ENCODE results near the gene TENT4A. TPM values are rescaled to one million over a fixed set of nuclear protein-coding genes. Genes with fewer than 3 reads are reported as not detected.

TENT4A gene
- total RNA-seq, 2 donors from 2014 or later = 12.9 to 40.4 TPM

GRCh38 chr5:6698696-6699095, 14.5 kb upstream of the TENT4A start:
- H3K4me1 ChIP-seq (replicated peaks) = peaks cover under 1% of the 10 kb centered on the region
- H3K27me3 ChIP-seq (replicated peaks; ENCODE audit: insufficient read depth) = no peaks in the 10 kb centered on the region
- TF ChIP-seq POLR2A (IDR thresholded peaks at IDR 0.05) = no peak
- no peaks in the 10 kb centered on the region for H3K36me3 ChIP-seq
- no peak overlapping the region for H3K27ac ChIP-seq
- intact Hi-C loops (cut with DNase I) = no loop called here
- WGBS = 100% methylated on average over 1 of the region's 1 CpG
- H3K4me3 ChIP-seq = no peak overlapping the region
- no peaks in the 10 kb centered on the region for H3K9me3 ChIP-seq
- no peak for DNase-seq (ENCODE audit: low spot score)

GRCh38 chr5:6699357-6699756, 13.9 kb upstream of the TENT4A start:
- Histone ChIP-seq H3K4me3 (no peak overlapping the region), H3K36me3 (no peaks in the 10 kb centered on the region), H3K4me1 (replicated peaks) (peaks cover 6% of the 10 kb centered on the region), H3K9me3 (no peaks in the 10 kb centered on the region), H3K27ac (no peak overlapping the region), H3K27me3 (replicated peaks; ENCODE audit: insufficient read depth) (no peaks in the 10 kb centered on the region)
- intact Hi-C loops (cut with DNase I) = no loop called here
- DNase-seq (ENCODE audit: low spot score) = no peak
- 78% methylated on average over 1 of the region's 1 CpG for WGBS
- TF ChIP-seq POLR2AphosphoS5 (IDR thresholded peaks at IDR 0.05) (no peak), POLR2A (IDR thresholded peaks at IDR 0.05) (no peak), CTCF (IDR thresholded peaks at IDR 0.05) (no peak)

- TF ChIP-seq CTCF (IDR thresholded peaks at IDR 0.05) (no peak), POLR2AphosphoS5 (IDR thresholded peaks at IDR 0.05) (peak; percentile 51), POLR2A (IDR thresholded peaks at IDR 0.05) (no peak)
- peak overlapping the region in 1 of 2 donors; percentile 11 for H3K27ac ChIP-seq
- peak; percentile 62 for DNase-seq (ENCODE audit: low spot score)
- WGBS = 37% methylated on average over 11 of the region's 11 CpGs
- H3K4me1 ChIP-seq (replicated peaks) = peaks cover 12% of the 10 kb centered on the region
- intact Hi-C loops (cut with DNase I) = no loop called here
- H3K9me3 ChIP-seq = no peaks in the 10 kb centered on the region
- no peak overlapping the region for H3K4me3 ChIP-seq
- H3K27me3 ChIP-seq (replicated peaks; ENCODE audit: insufficient read depth) = no peaks in the 10 kb centered on the region
- H3K36me3 ChIP-seq = no peaks in the 10 kb centered on the region
Measured at GRCh38 chr5:6700074-6700684, 13.1 kb upstream of the TENT4A start.

GRCh38 chr5:6700685-6701355, 12.4 kb upstream of the TENT4A start:
- DNase-seq (ENCODE audit: low spot score) = no peak
- Histone ChIP-seq H3K27me3 (replicated peaks; ENCODE audit: insufficient read depth) (no peaks in the 10 kb centered on the region), H3K4me3 (no peak overlapping the region), H3K4me1 (replicated peaks) (peaks cover 12% of the 10 kb centered on the region), H3K36me3 (no peaks in the 10 kb centered on the region), H3K9me3 (no peaks in the 10 kb centered on the region), H3K27ac (no peak overlapping the region)
- WGBS = 85% methylated on average over 12 of the region's 12 CpGs
- TF ChIP-seq POLR2AphosphoS5 (IDR thresholded peaks at IDR 0.05) = no peak
- no peak for TF ChIP-seq CTCF (IDR thresholded peaks at IDR 0.05)
- TF ChIP-seq POLR2A (IDR thresholded peaks at IDR 0.05) = no peak
- intact Hi-C loops (cut with DNase I) = no loop called here

GRCh38 chr5:6701491-6701890, 11.7 kb upstream of the TENT4A start:
- Histone ChIP-seq H3K36me3 (no peaks in the 10 kb centered on the region), H3K9me3 (no peaks in the 10 kb centered on the region), H3K27me3 (replicated peaks; ENCODE audit: insufficient read depth) (no peaks in the 10 kb centered on the region), H3K27ac (no peak overlapping the region), H3K4me3 (no peak overlapping the region), H3K4me1 (replicated peaks) (peaks cover 12% of the 10 kb centered on the region)
- DNase-seq (ENCODE audit: low spot score) = no peak
- no peak for TF ChIP-seq POLR2AphosphoS5 (IDR thresholded peaks at IDR 0.05)
- no peak for TF ChIP-seq POLR2A (IDR thresholded peaks at IDR 0.05)
- TF ChIP-seq CTCF (IDR thresholded peaks at IDR 0.05) = no peak
- intact Hi-C loops (cut with DNase I) = no loop called here
- WGBS = 67% methylated on average over 12 of the region's 12 CpGs
